DND-41 (cell line): Measurements from ENCODE around the gene ADARB2.

ENCODE experiments used
- ATAC-seq: fragments of 200-7000 bp; cut with Tn5 transposase; 3 replicates; pipeline ENCODE4 v1.9.1; 2021; ENCODE audit warnings: low read depth; ENCODE audit not compliant: insufficient read depth
- DNase-seq: peaks from one replicate; pipeline ENCODE4 v3.0.0-alpha.2; 2020
- H2AFZ ChIP-seq: 2 replicates; pipeline ENCODE4 v1.6.0; 2012; ENCODE audit warnings: low read depth, low read length
- H3K27ac ChIP-seq: 2 replicates; pipeline ENCODE4 v1.5.1; 2012; ENCODE audit warnings: low read length, inconsistent platforms
- H3K27me3 ChIP-seq: fragments of 200-600 bp; sonication (generic); 2 replicates; pipeline ENCODE4 v1.6.0; 2012; ENCODE audit warnings: low read length, mild to moderate bottlenecking, inconsistent platforms; ENCODE audit not compliant: insufficient read depth, poor library complexity
- H3K36me3 ChIP-seq: 2 replicates; pipeline ENCODE4 v1.5.1; 2012; ENCODE audit warnings: low read length, inconsistent platforms; ENCODE audit not compliant: insufficient read depth
- H3K4me1 ChIP-seq: 2 replicates; pipeline ENCODE4 v1.5.1; 2012; ENCODE audit warnings: mild to moderate bottlenecking, low read length; ENCODE audit not compliant: insufficient read depth
- H3K4me2 ChIP-seq: 2 replicates; pipeline ENCODE4 v1.6.0; 2012; ENCODE audit warnings: mild to moderate bottlenecking, moderate library complexity, low read length, inconsistent platforms; ENCODE audit not compliant: insufficient read depth
- H3K4me3 ChIP-seq, 2 experiments: fragments of 200-600 bp in 1 of 2; shearing (Covaris generic) in 1 of 2; 2 replicates each; pipeline ENCODE4 v1.5.1; 2012 to 2016; ENCODE audit warnings: inconsistent platforms in 2 of 2, low read length in 2 of 2, mild to moderate bottlenecking in 2 of 2, low read depth in 1 of 2, moderate library complexity in 1 of 2
- H3K79me2 ChIP-seq: 2 replicates; pipeline ENCODE4 v1.6.0; 2012; ENCODE audit warnings: low read length, inconsistent platforms; ENCODE audit not compliant: insufficient read depth
- H3K9ac ChIP-seq: 2 replicates; pipeline ENCODE4 v1.6.0; 2012; ENCODE audit warnings: low read depth, mild to moderate bottlenecking, inconsistent platforms, low read length, moderate library complexity
- H3K9me3 ChIP-seq: 2 replicates; pipeline ENCODE4 v1.5.1; 2012; ENCODE audit warnings: low read length, moderate library complexity, mild to moderate bottlenecking, inconsistent platforms; ENCODE audit not compliant: insufficient read depth, severe bottlenecking
- H4K20me1 ChIP-seq: 2 replicates; pipeline ENCODE4 v1.6.0; 2012; ENCODE audit warnings: low read length; ENCODE audit not compliant: insufficient read depth
- EZH2 ChIP-seq: IDR thresholded peaks from 3 replicates; pipeline ENCODE4 v1.6.1; 2012; ENCODE audit warnings: borderline replicate concordance, low read depth, mild to moderate bottlenecking, moderate library complexity, low read length, inconsistent platforms; ENCODE audit not compliant: severe bottlenecking
- TF ChIP-seq, protein P1 (sequence below): IDR thresholded peaks from 2 replicates; pipeline ENCODE4 v1.5.1; 2012; ENCODE audit warnings: borderline replicate concordance, low read length, moderate library complexity, mild to moderate bottlenecking; ENCODE audit not compliant: poor library complexity, severe bottlenecking; ENCODE audit errors: extremely low read depth

The ADARB2 gene

DNA sequence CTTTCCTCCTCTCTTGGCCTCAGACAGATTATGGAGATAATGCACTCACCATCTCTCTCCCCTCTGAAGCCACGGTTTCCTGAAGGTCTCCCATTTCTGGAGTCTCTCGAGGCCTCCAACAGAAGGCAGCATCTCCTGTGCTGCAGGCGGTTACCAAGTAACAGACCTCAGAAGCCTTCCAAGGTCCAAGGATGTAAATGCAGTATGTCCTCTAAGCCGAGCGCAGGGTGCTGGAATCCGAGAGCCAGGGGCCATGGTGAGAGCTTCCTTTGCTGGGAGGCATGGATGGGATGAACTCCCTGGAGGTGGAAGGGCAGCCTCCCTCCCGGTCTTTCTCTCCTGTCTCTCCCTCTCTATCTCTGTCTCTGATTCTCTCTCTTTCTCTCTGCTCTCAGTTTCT lies 79.8 kb downstream of the ADARB2 start:
- H3K79me2 ChIP-seq = no peaks in the 10 kb centered on the region
- H3K27ac ChIP-seq = no peak overlapping the region
- H3K9ac ChIP-seq = no peak overlapping the region
- peaks cover 41% of the 10 kb centered on the region for H3K4me1 ChIP-seq
- H3K36me3 ChIP-seq = no peaks in the 10 kb centered on the region
- H3K9me3 ChIP-seq = no peaks in the 10 kb centered on the region
- TF ChIP-seq EZH2 = no peak
- TF ChIP-seq, protein P1, sequence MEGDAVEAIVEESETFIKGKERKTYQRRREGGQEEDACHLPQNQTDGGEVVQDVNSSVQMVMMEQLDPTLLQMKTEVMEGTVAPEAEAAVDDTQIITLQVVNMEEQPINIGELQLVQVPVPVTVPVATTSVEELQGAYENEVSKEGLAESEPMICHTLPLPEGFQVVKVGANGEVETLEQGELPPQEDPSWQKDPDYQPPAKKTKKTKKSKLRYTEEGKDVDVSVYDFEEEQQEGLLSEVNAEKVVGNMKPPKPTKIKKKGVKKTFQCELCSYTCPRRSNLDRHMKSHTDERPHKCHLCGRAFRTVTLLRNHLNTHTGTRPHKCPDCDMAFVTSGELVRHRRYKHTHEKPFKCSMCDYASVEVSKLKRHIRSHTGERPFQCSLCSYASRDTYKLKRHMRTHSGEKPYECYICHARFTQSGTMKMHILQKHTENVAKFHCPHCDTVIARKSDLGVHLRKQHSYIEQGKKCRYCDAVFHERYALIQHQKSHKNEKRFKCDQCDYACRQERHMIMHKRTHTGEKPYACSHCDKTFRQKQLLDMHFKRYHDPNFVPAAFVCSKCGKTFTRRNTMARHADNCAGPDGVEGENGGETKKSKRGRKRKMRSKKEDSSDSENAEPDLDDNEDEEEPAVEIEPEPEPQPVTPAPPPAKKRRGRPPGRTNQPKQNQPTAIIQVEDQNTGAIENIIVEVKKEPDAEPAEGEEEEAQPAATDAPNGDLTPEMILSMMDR = no peak
- DNase-seq = peak; percentile 13
- H3K4me2 ChIP-seq = peak overlapping the region; percentile 20; the same call in 1 of the 2 replicates
- no peak overlapping the region for H2AFZ ChIP-seq
- no peak overlapping the region for H3K4me3 ChIP-seq
- ATAC-seq = peak; percentile 48; the same call in 2 of the 3 replicates
- H3K27me3 ChIP-seq = no peaks in the 10 kb centered on the region
- no peaks in the 10 kb centered on the region; the same call in 1 of the 2 replicates for H4K20me1 ChIP-seq

DNA sequence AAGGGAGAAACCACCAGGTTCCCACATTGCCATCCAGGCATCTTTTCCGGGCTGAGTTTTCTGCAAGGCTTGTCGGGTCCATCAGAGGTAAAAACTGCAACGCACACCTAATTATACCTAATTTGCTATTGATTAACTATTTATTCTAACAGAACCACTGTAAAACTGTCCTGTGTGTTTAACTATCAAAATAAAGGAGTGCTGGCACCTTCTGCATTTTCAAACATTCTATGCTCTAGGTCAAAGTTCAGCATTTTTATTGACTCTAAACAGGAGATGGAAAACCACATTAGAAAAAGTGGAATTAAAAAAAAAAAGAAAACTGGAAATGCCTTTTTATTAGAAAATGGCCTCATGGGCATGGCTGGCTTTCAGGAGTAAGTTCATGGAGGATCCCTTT lies 82.0 kb downstream of the ADARB2 start:
- Histone ChIP-seq H3K9ac (no peak overlapping the region), H3K9me3 (no peaks in the 10 kb centered on the region), H3K4me2 (no peak overlapping the region), H3K36me3 (no peaks in the 10 kb centered on the region), H3K27ac (no peak overlapping the region), H3K4me3 (no peak overlapping the region), H3K79me2 (no peaks in the 10 kb centered on the region), H3K4me1 (peaks cover 28% of the 10 kb centered on the region), H4K20me1 (no peaks in the 10 kb centered on the region; the same call in 1 of the 2 replicates), H2AFZ (no peak overlapping the region), H3K27me3 (no peaks in the 10 kb centered on the region)
- ATAC-seq (no peak), DNase-seq (no peak)
- no peak for TF ChIP-seq EZH2
- TF ChIP-seq, protein P1 = no peak

DNA sequence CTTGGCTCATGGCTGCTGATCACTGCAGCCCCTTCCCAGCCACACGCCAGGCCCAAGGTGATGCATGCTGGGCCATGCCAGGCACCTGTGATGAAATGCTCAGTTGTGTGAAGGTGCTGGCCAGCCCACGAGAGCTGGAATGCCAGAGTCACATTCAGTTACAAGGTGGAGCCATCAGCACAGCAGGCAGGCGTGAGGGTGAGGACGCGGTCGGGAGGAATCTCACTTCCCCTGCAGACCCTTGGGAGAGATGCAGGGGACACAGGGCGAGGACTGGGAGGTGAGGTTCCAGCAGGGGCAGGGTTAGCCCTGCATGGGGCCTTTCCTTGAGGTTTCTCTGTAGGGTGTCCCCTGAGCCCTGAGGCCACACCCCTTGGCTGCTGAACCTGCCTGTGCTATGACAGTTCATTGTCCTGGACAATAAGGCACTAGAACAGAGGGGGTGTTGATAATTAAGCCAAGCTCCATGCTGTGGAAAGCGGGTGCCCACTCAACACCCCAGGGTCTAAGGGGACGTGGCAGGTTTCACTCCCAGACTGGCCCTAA lies 82.4 kb downstream of the ADARB2 start:
- ATAC-seq = no peak

More for the DNA sequence above, 82.4 kb downstream of the ADARB2 start:
- Histone ChIP-seq H3K9ac (no peak overlapping the region), H3K4me1 (peaks cover 28% of the 10 kb centered on the region), H3K27ac (no peak overlapping the region), H2AFZ (no peak overlapping the region), H4K20me1 (no peaks in the 10 kb centered on the region; the same call in 1 of the 2 replicates), H3K4me2 (no peak overlapping the region), H3K9me3 (no peaks in the 10 kb centered on the region), H3K4me3 (no peak overlapping the region), H3K36me3 (no peaks in the 10 kb centered on the region), H3K79me2 (no peaks in the 10 kb centered on the region), H3K27me3 (no peaks in the 10 kb centered on the region)
- TF ChIP-seq, protein P1 = no peak
- TF ChIP-seq EZH2 = no peak
- DNase-seq = no peak
